ENCODE results near the gene USP31.

Gene USP31

GRCh38 chr16:23132775-23133463, 16.3 kb downstream of the USP31 start:
- no peak for DNase-seq (ENCODE audit: low read depth)

DNA sequence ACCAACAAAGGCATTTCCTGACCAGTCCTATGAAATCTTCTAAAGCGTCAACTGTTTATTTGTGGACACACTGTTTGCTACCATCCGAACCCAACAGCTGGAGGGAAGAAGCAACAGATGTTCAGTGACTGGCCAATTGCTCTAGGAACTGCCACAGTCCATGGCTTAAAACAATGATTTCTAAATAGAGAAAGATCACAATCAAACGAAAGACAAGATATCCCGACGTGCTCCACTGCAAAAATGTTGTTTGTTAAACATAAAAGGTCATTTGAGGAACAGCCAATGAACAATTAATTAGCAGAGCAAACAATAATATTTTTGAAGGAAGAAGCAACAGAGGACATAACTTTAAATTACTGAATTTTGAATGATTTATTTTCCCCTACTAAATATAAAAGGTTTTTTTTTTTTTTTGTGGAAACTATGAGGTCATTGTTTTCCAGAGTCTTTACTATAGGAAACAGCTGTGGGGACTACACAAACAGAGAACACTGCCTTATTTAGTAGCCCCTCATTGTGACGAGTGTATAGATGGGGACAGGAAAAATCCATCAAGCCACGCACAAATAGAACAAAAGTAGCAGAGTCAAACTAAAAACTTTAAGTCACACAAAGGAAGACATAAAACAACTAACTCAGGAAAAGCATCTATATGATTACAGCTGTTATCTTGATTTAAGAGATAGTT, 17.2 kb downstream of the USP31 start:
- no peak for DNase-seq (ENCODE audit: low read depth)

- DNase-seq (ENCODE audit: low read depth), result no peak
Observed at GRCh38 chr16:23131436-23131835, 17.8 kb downstream of the USP31 start.

DNA sequence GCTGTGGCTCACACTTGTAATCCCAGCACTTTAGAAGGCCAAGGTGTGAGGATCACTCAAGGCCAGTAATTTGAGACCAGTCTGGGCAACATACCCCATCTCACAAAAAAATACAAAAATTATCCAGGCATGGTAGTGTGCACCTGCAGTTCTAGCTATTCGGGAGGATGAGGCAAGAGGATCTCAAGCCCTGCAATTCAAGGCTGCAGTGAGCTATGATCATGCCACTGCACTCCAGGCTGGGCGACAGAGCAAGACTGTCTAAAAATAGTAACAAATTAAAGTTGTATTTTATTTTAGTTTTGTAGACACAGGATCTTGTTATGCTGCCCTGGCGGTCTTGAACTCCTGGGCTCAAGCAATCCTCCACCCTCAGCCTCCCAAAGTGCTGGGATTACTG, 18.2 kb downstream of the USP31 start:
- DNase-seq (ENCODE audit: low read depth), result no peak

- DNase-seq (ENCODE audit: low read depth), result no peak
Observed at GRCh38 chr16:23129686-23130085, 19.6 kb downstream of the USP31 start.

GRCh38 chr16:23128056-23128455, 21.2 kb downstream of the USP31 start:
- DNase-seq (ENCODE audit: low read depth), result no peak

- DNase-seq (ENCODE audit: low read depth), result no peak
Observed at GRCh38 chr16:23125277-23125676, 24.0 kb downstream of the USP31 start.

GRCh38 chr16:23124315-23124714, 24.9 kb downstream of the USP31 start:
- no peak for DNase-seq (ENCODE audit: low read depth)

- no peak for DNase-seq (ENCODE audit: low read depth)
Observed at GRCh38 chr16:23122144-23122543, 27.1 kb downstream of the USP31 start.

DNA sequence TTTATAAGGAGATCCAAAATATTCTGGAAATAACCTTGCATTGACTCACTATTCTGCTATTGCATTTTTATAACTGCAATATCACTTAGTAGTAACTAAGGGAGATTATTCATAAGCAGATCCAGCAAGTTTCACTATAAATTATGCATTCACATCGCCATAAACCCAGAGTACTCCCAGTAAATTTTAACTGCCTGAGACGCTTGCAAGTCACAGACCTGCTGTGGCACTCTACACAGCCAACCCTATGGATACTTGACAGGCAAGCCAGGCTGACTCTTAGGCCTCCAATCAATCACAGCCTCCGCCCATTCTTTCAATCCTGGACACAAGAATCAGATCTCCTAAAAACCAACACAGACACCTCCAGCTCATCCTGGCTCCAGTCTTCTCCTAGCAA, 28.2 kb downstream of the USP31 start:
- no peak for DNase-seq (ENCODE audit: low read depth)

DNA sequence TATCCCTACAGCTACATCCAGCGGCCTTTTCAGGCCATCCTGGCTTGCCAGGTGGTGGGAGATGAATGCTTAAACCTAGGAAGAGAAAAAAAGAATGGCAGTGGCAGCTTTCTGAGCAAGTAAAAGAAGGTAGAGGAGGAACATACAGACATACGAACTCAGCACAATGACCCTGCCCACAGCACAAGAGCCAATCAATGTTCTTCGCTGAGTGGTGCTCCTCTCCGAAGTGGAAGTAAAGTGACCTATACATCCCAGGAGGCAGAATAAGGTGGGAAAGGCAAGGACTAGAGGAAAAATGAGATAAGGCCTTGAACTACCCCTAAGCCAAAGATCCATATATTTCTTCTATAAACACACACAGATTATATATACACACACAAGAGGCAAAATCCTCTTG, 28.7 kb downstream of the USP31 start:
- no peak for DNase-seq (ENCODE audit: low read depth)

DNA sequence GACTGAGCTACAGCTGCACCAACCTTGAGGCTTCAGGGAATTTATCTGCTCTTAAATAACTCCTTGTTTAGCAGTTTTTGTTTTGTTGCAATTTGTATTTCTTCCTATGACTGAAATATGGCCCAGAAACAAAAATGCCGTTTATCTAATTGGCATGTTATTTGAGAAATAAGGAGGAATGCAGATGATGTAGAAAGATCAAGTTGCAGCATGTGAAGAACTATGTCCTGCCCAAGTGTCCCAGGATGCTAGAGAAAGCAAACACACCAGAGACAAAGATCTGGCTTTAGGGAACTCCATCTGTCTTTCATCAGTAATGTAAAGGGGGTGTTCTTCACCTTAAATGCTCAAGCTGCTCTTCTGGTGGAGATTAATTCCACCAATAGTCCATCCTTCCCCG, 29.7 kb downstream of the USP31 start:
- DNase-seq (ENCODE audit: low read depth), result no peak

- no peak for DNase-seq (ENCODE audit: low read depth)
Observed at GRCh38 chr16:23114131-23114904, 34.9 kb downstream of the USP31 start.

DNA sequence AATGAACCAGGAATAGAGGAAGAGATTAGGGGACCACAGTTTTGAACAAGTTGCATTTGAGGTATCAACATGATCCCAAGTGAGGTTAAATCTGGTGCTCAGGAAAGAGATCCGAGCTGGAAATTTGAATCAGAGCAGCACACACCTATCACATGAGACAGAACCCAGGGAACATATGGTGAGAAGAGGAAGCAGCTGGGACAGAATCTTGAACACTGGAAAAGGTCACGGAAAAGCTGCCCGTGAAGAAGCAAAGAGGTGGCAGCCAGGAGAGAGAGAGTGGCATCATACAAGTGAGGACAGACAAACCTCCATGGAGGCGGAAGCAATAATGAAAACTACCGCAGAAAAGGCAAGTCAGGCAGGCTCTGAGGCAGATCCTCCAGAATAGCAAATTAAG, 36.1 kb downstream of the USP31 start:
- no peak for DNase-seq (ENCODE audit: low read depth)

GRCh38 chr16:23110257-23110899, 38.9 kb downstream of the USP31 start:
- no peak for DNase-seq (ENCODE audit: low read depth)

GRCh38 chr16:23107936-23108335, 41.3 kb downstream of the USP31 start:
- no peak for DNase-seq (ENCODE audit: low read depth)

- no peak for DNase-seq (ENCODE audit: low read depth)
Observed at GRCh38 chr16:23107117-23107516, 42.1 kb downstream of the USP31 start.

DNA sequence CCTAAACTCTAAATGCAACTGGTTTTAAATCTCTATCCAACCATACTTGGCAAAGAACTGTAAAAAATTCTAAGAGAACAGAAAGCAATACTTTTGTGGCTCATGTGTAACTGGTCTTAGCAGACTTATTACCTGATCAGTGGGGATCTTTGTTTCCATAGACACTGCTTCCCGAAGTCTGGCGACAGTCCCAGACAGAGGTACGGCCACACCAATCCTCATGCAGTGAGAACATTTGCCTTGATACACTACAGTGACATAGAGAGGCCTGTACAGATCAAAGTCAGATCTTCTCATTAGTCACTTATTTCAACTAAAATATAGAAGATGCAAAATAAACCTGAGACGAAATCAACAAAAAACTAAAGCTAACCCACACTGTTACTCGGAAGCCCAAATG, 43.9 kb downstream of the USP31 start:
- no peak for DNase-seq (ENCODE audit: low read depth)

GRCh38 chr16:23104032-23104955, 45.0 kb downstream of the USP31 start:
- no peak for DNase-seq (ENCODE audit: low read depth)

GRCh38 chr16:23103603-23104002, 45.6 kb downstream of the USP31 start:
- DNase-seq (ENCODE audit: low read depth), result no peak

GRCh38 chr16:23101012-23101550, 48.2 kb downstream of the USP31 start:
- no peak for DNase-seq (ENCODE audit: low read depth)
